Left forelimb (tissue), 1 donor: ENCODE measurements around the gene SURF2.
"Not testable (repeated sequence)": the region's sequence is repeated elsewhere in the genome, so short reads cannot be mapped to it uniquely, and the experiment has no call there.

ENCODE experiments used
- DNase-seq: peaks from one replicate; pipeline ENCODE4 v3.0.0-alpha.2; 2018; ENCODE audit warnings: low spot score

The SURF2 gene

DNA sequence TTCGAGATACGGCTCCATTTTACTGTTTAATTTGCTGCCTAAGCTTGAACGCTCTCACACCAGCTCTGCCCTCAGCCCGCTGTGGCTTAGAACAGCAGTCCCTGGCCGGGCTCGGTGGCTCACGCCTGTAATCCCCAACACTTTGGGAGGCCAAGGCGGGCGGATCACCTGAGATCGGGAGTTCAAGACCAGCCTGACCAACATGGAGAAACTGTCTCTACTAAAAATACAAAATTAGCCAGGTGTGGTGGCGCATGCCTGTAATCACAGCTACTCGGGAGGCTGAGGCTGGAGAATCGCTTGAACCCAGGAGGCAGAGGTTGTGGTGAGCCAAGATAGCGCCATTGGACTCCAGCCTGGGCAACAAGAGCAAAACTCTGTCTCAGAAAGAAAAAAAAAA lies 20.9 kb downstream of the SURF2 start:
- DNase-seq = not testable (repeated sequence)

DNA sequence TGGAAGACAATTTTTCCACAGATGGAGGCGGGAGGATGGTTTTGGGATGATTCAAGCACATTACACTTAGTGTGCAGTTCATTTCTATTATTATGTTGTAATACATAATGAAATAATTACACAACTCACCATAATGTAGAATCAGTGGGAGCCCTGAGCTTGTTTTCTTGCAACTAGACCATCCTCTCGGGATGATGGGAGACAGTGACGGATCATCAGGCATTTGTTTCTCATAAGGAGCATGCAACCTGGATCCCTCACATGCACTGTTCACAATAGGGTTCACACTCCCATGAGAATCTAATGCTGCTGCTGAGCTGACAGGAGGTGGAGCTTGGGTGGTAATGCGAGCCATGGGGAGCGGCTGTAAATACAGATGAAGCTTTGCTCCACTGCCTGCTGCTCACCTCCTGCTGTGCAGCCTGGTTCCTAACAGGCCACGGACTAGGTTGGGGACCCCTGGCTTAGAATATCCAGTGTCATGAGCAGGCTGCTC lies 21.4 kb downstream of the SURF2 start:
- DNase-seq = no peak

DNA sequence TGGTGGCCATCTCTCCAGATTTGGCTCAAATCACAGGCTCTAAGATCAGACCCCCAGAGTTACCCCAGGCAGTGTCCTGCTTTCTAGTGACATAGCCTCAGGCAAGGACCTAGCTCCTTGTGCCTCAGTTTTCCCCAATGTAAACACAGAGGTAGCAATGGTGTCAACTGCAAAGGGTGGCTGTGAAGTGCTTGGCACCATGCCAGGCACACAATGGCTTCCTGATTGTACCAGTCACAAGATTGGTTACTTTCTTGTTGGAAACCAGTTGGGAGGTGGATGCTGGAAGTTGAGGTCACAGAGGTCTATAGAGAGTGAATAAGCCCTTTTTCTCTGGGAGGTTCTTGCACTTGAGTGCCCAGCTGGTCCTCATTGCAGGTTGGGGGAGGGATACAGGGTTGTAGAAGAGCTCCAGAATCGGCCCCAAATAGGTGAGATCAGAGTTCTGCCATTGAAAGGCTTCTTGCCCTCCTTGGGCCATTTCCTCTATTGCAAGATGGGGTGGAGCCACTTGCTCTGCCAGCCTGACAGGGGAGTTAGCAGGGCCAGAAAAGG lies 22.1 kb downstream of the SURF2 start:
- no peak for DNase-seq

DNA sequence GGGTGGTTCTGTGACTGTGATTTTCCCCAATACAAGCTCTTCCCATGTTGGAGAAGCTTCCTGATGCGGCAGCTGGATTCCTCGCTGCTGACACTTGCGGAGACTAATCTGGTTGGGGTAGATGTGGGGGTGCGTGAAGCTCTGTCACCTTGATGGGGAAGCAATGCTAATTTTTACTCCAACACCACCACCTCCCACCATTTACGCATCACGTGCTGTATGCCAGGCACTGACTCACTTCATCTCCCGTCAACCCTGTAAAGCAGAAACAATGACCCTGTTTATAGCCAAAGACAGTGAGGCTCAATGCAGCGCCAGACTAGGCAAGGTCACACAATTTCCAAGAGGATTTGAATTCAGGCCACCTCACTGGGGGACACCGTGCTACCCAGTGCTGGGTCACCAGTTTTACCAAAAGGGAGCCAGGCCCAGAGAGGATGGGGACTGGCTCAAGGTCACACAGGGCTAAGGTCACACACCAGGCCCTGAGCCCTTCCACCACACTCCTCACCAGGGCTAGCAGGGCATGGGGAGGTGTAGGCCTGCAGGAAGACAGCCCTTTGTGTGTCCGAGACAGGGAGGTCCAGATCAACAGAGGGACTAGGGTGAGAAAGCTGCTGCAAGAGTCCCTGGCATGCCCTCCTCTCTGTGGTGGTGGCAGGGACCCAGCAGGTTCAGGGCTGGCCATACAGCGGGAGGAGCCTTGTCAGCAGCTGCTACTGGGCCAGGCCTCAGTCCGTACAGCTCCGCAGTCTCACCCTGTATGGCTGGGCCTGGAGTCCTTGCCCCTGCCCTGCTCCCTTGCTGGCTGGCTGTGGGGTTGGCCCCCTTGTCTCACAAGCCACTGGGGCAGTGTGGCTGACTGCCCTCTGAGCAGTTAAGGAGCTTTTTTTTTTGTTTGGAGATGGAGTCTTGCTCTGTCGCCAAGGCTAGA lies 23.1 kb downstream of the SURF2 start:
- DNase-seq = no peak

DNA sequence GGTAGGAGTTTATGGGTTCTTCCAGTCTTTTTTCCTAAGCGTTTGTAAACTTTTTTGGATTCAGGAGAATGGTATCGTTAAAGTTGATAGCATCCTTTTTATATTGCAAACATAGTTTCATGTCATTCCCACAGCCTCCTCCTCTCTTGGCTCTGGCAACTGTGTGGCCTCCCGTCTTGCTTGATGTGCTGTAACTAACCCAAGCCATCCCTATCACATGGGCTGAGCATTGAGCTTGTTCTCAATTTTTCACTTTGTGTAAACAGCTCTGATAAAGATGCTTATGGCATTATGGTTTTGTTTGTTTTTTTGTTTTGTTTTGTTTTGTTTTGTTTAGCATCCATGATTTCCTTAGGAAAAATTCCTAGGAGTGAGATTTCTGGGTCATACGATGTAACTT lies 24.4 kb downstream of the SURF2 start:
- DNase-seq = no peak

DNA sequence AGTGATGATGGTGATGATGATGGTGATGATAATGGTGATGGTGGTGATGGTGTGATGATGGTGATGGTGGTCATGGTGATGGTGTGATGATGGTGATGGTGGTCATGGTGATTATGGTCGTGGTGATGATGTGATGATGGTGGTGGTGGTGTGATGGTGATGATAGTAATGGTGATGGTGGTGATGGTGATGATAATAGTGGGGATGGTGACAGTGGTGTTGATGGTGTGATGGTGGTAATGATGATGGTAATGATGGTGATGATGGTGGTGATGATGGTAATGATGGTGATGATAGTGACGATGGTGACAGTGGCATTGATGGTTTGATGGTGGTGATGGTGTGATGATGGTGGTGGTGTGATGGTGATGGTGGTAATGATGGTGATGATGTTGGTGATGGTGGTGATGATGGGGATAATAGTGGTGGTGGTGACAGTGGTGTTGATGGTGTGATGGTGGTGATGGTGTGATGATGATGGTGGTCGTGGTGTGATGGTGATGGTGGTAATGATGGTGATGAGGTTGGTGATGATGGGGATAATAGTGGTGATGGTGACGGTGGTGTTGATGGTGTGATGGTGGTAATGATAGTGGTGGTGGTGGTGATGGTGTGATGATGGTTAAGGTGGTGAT lies 26.3 kb downstream of the SURF2 start:
- no peak for DNase-seq

DNA sequence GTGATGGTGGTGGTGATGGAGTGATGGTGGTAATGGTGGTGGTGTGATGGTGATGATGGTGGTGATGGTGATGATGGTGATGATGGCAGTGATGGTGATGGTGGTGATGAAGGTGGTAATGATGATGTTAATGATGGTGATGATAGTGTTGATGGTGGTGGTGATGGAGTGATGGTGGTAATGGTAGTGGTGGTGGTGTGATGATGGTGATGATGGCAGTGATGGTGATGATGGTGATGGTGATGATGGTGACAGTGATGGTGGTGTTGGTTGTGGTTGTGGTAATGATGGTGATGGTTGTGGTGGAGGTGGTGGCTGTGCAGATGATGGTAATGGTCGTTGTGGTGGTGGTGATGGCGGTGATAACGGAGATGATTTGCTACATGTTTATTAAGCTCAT lies 27.1 kb downstream of the SURF2 start:
- DNase-seq = no peak

DNA sequence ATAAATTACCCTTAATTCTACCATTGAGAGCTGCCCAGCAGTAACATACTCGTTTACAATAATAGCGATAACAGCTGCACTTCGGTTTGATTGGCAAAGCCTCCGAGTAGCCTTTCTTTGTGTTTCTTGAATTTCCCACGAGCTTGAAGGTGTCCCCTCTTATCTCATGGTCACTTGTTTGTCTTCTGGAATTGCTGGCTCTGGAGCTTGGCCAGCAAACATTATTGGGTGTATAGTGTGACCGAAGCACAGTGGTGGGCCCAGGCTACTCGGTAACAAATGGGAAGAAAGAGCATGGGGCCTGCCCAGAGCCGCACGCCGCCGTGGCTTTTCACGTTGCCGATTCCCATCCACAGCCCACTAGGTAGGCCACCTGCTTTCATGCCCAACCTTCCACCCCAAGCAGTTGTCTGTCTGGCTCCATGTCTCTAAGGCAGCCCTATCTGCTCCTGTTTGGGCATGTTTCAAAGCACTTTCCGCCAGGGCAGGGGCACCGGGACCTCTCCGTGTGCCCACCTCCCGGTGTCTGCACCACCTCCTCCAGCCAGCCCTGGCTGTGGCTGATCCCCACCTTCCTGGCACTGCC lies 28.5 kb downstream of the SURF2 start:
- DNase-seq = no peak

DNA sequence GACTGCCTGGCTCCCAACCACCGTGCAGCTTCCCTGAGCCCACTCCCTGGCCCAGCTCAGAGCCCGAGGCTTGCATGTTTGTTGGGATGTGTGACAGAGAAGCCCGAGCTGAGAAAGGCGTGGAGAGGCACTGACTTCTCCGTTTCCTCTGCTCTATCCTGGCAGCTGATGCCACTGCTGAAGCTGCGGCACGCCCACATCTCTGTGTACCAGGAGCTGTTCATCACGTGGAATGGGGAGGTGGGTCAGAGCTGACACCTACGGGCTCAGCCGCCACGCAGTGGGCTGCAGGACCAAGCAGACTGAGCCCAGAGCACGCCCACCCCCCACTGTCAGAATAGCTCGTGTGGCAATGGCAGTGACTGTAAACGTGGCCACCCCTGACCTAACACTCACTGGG lies 29.1 kb downstream of the SURF2 start:
- no peak for DNase-seq

DNA sequence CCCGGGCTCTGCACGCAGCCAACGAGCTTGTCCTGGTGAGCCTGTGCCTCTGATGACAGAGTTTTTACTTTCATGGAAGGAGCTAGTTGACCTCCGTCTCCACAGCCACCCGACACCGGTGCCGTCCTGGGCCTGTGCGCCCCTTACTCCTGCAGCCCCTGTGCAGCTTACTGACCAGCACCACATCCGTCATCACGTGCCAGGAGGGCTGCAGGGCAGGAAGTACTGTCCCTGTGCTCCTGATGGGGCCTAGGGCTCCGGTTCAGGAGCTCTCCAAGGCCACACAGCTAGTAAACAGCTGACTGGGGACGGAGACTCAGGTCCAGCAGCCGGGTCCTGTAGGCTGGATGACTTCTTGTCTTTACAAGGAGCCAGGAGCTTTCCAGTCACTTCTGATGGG lies 30.0 kb downstream of the SURF2 start:
- no peak for DNase-seq

DNA sequence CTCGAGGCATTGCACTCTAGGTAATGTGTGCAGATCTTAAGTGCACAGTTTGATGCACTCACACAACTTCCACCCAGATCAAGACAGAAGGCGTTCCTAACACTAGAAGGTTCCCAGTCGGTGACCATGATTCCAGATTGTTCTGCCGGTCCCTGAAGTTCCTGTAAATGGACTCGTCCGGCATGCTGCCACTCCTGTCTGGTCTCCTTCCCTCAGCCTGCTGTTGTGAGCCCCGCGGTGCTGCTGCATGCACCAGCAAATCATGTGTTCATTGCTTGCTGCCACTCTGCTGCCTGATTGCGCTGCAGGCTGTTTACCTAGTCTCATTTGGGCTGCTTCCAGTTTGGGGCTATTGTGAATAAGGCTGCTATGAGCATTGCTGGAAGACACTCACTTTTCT lies 31.3 kb downstream of the SURF2 start:
- no peak for DNase-seq

DNA sequence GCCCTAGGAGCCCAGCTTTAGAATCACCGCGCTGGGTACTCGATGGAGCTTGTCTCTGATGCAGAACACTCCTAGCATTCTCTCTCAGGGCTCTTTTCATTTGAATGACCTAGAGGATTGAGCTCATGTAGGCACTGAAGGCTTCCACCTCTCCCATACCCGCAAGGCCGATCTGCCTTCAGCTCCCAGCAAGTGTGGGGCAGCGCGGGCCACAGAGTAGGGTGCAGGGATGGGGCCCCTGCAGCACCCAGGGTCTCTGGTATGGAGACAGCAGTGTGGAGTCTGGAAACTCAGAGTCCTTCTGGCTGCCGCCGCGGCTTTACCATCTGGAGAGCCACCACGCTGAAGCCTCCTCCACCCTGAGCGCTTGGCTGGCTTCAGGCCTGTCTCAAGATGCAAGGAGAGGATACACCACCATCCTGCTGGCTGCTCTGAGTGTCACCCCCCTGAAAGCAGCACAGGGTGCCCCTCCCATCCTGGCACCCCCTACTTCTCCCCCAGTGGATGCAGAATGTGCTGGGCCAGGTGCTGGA lies 32.7 kb downstream of the SURF2 start:
- DNase-seq = no peak

DNA sequence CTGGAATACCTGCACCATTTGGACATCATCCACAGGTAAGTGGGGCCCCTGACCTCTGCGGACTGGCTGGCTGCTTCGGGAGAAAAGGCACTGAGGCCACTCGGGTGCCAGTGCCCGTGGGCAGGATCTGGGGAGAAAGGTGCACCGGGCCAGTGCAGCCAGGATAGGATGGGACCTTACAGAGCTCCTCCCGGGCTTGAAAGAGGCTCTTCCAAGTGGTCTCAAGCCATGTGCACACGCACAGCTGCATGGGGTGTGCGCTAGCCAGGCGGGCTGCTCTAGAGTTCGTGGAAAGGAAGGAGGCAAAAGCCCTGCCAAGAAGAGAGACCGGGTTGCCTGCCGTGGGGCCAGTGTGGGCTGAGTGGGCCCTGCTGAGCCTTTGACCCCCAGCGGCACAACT lies 33.2 kb downstream of the SURF2 start:
- no peak for DNase-seq

DNA sequence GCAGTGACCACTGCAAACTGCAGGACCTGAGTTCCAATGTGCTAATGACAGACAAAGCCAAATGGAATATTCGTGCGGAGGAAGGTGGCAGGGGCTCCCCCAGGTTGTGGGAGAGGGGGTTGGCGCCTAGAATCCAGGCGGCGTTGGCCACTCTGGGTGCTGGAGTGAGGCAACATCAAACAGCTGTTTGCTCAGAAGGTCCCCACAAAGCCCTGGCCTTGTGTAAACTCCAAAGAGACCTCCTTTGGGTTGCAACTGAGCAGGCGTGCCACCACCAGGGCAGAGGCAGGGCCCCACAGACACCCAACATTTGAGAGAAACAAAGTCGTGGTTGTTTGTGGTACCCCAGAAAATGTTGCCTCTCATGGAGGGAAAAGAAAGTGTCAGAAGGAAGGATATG lies 34.4 kb downstream of the SURF2 start:
- DNase-seq = no peak

DNA sequence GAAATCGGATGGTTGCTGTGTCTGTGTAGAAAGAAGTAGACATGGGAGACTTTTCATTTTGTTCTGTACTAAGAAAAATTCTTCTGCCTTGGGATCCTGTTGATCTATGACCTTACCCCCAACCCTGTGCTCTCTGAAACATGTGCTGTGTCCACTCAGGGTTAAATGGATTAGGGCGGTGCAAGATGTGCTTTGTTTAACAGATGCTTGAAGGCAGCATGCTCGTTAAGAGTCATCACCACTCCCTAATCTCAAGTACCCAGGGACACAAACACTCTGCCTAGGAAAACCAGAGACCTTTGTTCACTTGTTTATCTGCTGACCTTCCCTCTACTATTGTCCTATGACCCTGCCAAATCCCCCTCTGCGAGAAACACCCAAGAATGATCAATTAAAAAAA lies 35.1 kb downstream of the SURF2 start:
- not testable (repeated sequence) for DNase-seq

DNA sequence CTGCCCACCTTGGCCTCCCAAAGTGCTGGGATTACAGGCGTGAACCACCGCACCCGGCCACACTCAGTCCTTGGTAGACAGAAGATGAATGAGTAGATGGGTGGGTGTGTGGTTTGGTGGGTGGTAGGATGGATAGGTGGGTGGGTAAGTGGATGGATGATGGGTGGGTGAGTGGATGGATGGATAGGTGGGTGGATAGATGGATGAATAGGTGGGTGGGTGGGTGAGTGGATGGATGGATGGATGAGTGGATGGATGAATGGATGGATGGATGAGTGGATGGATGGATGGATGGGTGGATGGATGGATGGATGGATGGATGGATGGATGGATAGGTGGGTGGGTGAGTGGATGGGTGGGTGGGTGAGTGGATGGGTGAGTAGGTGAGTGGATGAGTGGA lies 36.0 kb downstream of the SURF2 start:
- not testable (repeated sequence) for DNase-seq

DNA sequence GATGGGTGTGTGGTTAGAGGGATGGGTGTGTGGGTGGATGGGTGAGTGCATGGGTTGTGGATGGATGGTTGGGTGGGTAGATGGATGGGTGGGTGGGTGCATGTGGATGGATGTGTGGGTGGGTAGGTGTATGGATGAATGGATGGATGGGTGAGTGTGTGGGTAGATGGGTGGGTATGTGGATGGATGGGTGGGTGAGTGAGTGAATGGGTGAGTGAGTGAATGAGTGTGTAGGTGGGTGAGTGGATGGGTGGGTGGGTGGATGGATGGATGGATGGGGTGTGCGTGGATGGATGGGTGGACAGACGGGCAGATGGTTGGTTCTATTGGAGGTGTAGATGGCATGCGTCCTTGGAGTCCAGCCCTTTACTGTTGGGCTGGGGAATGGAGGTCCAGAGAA lies 37.0 kb downstream of the SURF2 start:
- no peak for DNase-seq

DNA sequence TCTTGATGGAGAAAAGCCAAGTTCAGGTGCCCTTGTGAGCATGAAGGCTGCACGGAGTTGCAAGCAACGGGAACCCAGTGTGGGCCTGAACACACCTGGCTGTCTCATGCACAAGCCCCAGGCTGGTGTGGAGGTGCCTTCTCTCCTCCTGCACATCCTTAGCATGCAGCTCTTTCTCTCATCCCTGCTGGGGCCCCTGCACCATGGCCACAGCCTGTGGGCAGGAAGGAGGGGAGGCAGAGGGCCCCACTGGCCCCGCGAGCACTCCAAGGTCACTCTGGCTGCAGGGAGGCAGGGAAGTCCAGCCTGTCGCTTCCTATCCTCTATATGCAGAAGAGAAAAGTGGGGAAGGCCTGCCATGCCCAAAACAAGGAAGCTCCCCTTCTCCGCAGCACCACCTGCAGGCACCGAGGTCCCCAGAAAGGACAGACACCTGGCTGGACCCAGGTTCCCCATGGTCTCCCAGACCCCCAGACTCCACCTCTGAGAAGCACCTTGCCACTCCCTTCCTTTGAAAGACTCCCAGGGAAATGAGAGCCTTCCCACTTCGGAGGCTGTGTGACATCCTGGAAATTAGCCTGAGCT lies 38.4 kb downstream of the SURF2 start:
- DNase-seq = no peak

DNA sequence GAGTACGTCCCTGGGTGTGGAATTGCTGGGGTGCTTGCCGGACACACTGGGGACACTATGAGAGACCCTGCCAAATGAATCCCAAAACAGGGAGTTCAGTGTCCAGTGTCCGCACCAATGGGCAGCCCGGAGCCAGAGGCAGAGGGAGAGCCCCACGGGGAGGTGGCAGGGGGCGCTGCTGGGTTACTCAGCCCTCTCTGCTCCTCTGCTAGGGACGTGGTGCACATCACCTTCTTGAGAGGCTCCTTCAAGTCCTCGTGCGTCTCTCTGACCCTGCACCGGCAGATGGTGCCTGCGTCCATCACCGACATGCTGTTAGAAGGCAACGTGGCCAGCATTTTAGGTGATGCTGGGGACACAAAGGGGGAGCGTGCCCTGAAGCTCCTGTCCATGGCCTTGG lies 40.6 kb downstream of the SURF2 start:
- no peak for DNase-seq

DNA sequence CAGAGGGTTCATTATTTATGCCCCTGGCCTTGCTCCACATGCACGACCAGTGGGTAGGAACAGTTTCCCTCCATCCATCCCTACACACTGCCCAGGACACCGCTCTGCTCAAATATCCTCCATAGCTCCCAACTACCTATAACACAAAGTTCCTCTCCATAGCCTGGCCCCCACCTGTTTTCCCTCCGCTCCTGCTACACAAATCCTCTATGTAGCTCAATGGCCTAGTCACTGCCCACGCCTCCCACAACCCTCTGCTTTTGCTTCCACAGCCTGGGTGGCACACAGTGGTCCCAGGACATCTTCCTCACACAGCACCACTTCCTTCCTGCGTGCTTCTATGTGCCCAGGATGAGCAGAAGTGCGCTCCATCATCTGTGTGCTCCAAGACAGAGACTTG lies 41.0 kb downstream of the SURF2 start:
- DNase-seq = no peak

DNA sequence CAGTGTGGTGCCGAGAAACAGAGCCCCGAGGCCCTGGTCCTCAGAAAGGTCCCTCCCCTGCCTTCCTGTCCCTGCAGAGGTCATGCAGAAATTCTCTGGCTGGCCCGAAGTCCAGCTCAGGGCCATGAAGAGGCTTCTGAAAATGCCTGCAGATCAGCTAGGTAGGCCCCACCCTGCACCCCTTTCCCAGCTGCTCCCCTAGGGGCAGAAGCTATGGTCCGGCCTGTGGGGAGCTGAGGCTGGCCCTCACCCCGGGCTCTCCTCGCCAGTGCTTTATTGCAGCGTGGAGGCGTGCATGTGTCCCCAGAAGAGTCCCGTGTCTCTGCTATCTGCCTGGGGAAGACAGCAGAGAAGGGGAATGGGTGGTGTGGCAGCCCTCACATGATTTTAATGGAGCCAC lies 41.5 kb downstream of the SURF2 start:
- DNase-seq = no peak

DNA sequence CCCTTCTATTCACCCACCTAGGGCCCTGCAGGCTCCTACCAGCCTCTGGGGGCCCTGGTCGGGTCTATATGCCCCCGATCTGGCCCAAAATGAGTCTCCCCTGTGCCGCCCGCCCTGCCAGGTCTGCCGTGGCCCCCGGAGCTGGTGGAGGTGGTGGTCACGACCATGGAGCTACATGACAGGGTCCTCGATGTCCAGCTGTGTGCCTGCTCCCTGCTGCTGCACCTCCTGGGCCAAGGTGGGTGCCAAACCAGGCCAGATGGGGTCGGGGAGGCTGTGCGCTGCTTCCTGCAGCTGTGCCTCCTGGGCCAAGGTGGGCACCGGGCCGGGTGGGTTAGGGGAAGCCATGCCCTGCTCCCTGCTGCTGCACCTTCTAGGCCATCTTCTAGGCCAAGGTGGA lies 43.9 kb downstream of the SURF2 start:
- DNase-seq = no peak
